ENCODE data around the gene OR1E2.

The OR1E2 gene

DNA sequence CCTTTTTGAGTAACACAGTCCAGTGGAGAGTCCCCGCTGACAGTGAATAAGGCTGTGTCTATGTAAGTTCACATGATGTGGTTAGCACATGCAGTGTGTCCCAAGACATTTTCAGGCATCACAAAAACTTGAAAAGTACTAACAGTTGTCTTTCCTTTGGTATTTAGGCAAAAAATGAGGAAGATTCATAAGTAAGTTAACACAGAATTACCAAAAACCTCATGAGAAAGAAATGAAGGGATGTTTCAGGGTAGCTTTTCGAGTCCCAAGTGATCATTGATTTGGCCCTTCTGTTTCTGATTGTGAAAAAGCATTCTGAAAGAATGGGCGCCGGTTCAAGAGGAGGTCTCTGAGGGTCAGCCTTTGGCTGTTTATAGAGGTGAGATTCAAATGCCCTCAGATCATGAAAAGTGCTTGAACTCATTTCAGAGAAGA is 41.6 kb upstream of the OR1E2 start (continued):
- TF ChIP-seq SNAI2 (CRISPR knock-in tag; IDR thresholded peaks at IDR 0.05) (no peak), BACH2 (CRISPR knock-in tag; IDR thresholded peaks at IDR 0.05; ENCODE audit: borderline replicate concordance) (no peak), GLIS3 (CRISPR knock-in tag; IDR thresholded peaks at IDR 0.05) (no peak)
- TF ChIP-seq, protein P1, sequence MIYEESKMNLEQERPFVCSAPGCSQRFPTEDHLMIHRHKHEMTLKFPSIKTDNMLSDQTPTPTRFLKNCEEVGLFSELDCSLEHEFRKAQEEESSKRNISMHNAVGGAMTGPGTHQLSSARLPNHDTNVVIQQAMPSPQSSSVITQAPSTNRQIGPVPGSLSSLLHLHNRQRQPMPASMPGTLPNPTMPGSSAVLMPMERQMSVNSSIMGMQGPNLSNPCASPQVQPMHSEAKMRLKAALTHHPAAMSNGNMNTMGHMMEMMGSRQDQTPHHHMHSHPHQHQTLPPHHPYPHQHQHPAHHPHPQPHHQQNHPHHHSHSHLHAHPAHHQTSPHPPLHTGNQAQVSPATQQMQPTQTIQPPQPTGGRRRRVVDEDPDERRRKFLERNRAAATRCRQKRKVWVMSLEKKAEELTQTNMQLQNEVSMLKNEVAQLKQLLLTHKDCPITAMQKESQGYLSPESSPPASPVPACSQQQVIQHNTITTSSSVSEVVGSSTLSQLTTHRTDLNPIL (CRISPR knock-in tag; IDR thresholded peaks at IDR 0.05; ENCODE audit: low read depth), result no peak

DNA sequence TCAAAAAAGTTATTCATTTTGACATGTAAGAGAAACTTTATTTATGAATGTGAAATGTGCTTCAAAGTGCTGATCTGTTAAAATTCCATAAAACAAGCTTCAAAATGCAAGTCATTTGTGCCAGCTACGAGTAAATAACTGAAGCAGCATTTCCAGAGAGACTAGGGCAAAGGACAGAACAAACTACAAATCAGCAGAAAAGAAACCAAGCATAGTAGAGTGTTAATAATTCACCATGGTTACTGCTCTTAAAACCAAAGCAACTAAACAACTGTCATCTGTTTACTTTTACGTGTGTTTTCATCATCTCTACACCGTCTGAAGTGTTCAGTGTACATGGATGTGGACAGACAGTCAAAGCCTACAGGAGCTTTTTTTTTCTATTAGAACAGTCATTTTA is 40.6 kb upstream of the OR1E2 start:
- no peak for TF ChIP-seq ISL1 (CRISPR knock-in tag; IDR thresholded peaks at IDR 0.05)
- no peak for TF ChIP-seq CSDC2 (CRISPR knock-in tag; IDR thresholded peaks at IDR 0.05)
- TF ChIP-seq ESRRG (CRISPR knock-in tag; IDR thresholded peaks at IDR 0.05), result no peak
- TF ChIP-seq, protein P1 (CRISPR knock-in tag; IDR thresholded peaks at IDR 0.05; ENCODE audit: low read depth), result no peak
- TF ChIP-seq, protein P2, sequence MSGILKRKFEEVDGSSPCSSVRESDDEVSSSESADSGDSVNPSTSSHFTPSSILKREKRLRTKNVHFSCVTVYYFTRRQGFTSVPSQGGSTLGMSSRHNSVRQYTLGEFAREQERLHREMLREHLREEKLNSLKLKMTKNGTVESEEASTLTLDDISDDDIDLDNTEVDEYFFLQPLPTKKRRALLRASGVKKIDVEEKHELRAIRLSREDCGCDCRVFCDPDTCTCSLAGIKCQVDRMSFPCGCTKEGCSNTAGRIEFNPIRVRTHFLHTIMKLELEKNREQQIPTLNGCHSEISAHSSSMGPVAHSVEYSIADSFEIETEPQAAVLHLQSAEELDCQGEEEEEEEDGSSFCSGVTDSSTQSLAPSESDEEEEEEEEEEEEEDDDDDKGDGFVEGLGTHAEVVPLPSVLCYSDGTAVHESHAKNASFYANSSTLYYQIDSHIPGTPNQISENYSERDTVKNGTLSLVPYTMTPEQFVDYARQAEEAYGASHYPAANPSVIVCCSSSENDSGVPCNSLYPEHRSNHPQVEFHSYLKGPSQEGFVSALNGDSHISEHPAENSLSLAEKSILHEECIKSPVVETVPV (CRISPR knock-in tag; IDR thresholded peaks at IDR 0.05), result no peak
- TF ChIP-seq OSR1 (CRISPR knock-in tag; IDR thresholded peaks at IDR 0.05), result no peak
- TF ChIP-seq PPARA (CRISPR knock-in tag; IDR thresholded peaks at IDR 0.05; ENCODE audit: borderline replicate concordance), result no peak
- TF ChIP-seq TCF4 (CRISPR knock-in tag; IDR thresholded peaks at IDR 0.05; ENCODE audit: borderline replicate concordance), result no peak
- TF ChIP-seq ZFP30 (CRISPR knock-in tag; IDR thresholded peaks at IDR 0.05), result no peak
- no peak for TF ChIP-seq ARNTL (CRISPR knock-in tag; IDR thresholded peaks at IDR 0.05; ENCODE audit: borderline replicate concordance, low read depth)
- TF ChIP-seq, protein P3, sequence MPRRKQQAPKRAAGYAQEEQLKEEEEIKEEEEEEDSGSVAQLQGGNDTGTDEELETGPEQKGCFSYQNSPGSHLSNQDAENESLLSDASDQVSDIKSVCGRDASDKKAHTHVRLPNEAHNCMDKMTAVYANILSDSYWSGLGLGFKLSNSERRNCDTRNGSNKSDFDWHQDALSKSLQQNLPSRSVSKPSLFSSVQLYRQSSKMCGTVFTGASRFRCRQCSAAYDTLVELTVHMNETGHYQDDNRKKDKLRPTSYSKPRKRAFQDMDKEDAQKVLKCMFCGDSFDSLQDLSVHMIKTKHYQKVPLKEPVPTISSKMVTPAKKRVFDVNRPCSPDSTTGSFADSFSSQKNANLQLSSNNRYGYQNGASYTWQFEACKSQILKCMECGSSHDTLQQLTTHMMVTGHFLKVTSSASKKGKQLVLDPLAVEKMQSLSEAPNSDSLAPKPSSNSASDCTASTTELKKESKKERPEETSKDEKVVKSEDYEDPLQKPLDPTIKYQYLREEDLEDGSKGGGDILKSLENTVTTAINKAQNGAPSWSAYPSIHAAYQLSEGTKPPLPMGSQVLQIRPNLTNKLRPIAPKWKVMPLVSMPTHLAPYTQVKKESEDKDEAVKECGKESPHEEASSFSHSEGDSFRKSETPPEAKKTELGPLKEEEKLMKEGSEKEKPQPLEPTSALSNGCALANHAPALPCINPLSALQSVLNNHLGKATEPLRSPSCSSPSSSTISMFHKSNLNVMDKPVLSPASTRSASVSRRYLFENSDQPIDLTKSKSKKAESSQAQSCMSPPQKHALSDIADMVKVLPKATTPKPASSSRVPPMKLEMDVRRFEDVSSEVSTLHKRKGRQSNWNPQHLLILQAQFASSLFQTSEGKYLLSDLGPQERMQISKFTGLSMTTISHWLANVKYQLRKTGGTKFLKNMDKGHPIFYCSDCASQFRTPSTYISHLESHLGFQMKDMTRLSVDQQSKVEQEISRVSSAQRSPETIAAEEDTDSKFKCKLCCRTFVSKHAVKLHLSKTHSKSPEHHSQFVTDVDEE (CRISPR knock-in tag; IDR thresholded peaks at IDR 0.05), result no peak
- TF ChIP-seq TOX (CRISPR knock-in tag; IDR thresholded peaks at IDR 0.05; ENCODE audit: borderline replicate concordance), result no peak
- TF ChIP-seq ZNF565 (CRISPR knock-in tag; conservative IDR thresholded peaks at IDR 0.05; ENCODE audit: low read depth), result no peak
- TF ChIP-seq SNAI2 (CRISPR knock-in tag; IDR thresholded peaks at IDR 0.05), result no peak
- TF ChIP-seq, protein P4, sequence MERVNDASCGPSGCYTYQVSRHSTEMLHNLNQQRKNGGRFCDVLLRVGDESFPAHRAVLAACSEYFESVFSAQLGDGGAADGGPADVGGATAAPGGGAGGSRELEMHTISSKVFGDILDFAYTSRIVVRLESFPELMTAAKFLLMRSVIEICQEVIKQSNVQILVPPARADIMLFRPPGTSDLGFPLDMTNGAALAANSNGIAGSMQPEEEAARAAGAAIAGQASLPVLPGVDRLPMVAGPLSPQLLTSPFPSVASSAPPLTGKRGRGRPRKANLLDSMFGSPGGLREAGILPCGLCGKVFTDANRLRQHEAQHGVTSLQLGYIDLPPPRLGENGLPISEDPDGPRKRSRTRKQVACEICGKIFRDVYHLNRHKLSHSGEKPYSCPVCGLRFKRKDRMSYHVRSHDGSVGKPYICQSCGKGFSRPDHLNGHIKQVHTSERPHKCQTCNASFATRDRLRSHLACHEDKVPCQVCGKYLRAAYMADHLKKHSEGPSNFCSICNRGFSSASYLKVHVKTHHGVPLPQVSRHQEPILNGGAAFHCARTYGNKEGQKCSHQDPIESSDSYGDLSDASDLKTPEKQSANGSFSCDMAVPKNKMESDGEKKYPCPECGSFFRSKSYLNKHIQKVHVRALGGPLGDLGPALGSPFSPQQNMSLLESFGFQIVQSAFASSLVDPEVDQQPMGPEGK (CRISPR knock-in tag; IDR thresholded peaks at IDR 0.05; ENCODE audit: borderline replicate concordance), result no peak
- TF ChIP-seq ZFP3 (CRISPR knock-in tag; IDR thresholded peaks at IDR 0.05), result no peak
- no peak for TF ChIP-seq ZNF70 (CRISPR knock-in tag; IDR thresholded peaks at IDR 0.05)
- no peak; the same call in 2 of the 3 replicates for ATAC-seq

DNA sequence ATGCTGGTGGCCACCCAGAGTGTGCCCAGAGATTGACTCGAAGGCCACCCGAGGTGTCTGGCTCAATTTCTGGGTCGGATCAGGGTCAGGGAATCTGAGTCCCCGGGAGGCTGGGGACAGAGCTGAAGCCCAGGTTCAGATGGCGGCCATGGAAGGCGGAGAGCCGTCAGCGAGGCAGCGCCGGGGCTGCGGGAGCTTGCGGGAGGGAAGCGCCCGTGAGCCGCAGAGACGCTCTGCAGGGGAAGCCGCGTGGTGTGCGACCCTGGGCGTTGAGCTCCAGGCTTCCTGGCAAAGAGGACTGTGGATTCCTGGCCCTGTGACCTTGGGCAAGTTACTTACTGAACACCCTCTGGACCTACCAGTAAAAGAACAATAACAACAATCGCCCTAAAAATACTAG is 38.5 kb upstream of the OR1E2 start:
- ATAC-seq, result no peak
- no peak for TF ChIP-seq ZFP3 (CRISPR knock-in tag; IDR thresholded peaks at IDR 0.05)
- TF ChIP-seq, protein P5, sequence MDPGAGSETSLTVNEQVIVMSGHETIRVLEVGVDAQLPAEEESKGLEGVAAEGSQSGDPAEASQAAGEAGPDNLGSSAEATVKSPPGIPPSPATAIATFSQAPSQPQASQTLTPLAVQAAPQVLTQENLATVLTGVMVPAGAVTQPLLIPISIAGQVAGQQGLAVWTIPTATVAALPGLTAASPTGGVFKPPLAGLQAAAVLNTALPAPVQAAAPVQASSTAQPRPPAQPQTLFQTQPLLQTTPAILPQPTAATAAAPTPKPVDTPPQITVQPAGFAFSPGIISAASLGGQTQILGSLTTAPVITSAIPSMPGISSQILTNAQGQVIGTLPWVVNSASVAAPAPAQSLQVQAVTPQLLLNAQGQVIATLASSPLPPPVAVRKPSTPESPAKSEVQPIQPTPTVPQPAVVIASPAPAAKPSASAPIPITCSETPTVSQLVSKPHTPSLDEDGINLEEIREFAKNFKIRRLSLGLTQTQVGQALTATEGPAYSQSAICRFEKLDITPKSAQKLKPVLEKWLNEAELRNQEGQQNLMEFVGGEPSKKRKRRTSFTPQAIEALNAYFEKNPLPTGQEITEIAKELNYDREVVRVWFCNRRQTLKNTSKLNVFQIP (CRISPR knock-in tag; IDR thresholded peaks at IDR 0.05; ENCODE audit: borderline replicate concordance, low read depth), result no peak
- TF ChIP-seq ZNF70 (CRISPR knock-in tag; IDR thresholded peaks at IDR 0.05), result no peak
- no peak for TF ChIP-seq ARNTL (CRISPR knock-in tag; IDR thresholded peaks at IDR 0.05; ENCODE audit: borderline replicate concordance, low read depth)
- TF ChIP-seq ZFP30 (CRISPR knock-in tag; IDR thresholded peaks at IDR 0.05), result no peak
- no peak for TF ChIP-seq SNAI2 (CRISPR knock-in tag; IDR thresholded peaks at IDR 0.05)
- no peak for TF ChIP-seq GLIS3 (CRISPR knock-in tag; IDR thresholded peaks at IDR 0.05)
- TF ChIP-seq, protein P1 (CRISPR knock-in tag; IDR thresholded peaks at IDR 0.05; ENCODE audit: low read depth), result no peak
- TF ChIP-seq TCF4 (CRISPR knock-in tag; IDR thresholded peaks at IDR 0.05; ENCODE audit: borderline replicate concordance), result no peak
- TF ChIP-seq, protein P4 (CRISPR knock-in tag; IDR thresholded peaks at IDR 0.05; ENCODE audit: borderline replicate concordance), result no peak

Measured in SK-N-SH treated with all-trans-retinoic acid at 6 μM for 48 hours (cell line).